Trophoblast cell (in vitro differentiated cells and primary cell): ENCODE results near the gene PCDHB12.

ENCODE experiments used
- DNase-seq, 2 donors: peaks; one replicate each; pipeline ENCODE4 v3.0.0-alpha.2; 2016
- H2AFZ ChIP-seq: 2 replicates; pipeline ENCODE4 v1.6.1; 2013; ENCODE audit warnings: low read length, moderate library complexity, mild to moderate bottlenecking; ENCODE audit not compliant: insufficient read depth, poor library complexity
- H2AK5ac ChIP-seq: 2 replicates; pipeline ENCODE4 v1.6.1; 2013; ENCODE audit warnings: mild to moderate bottlenecking, low read length
- H2BK120ac ChIP-seq: 2 replicates; pipeline ENCODE4 v1.6.1; 2013; ENCODE audit warnings: low read length, mild to moderate bottlenecking, moderate library complexity; ENCODE audit not compliant: insufficient read depth, poor library complexity
- H2BK12ac ChIP-seq: 2 replicates; pipeline ENCODE4 v1.6.1; 2013; ENCODE audit warnings: mild to moderate bottlenecking, low read length, moderate library complexity
- H2BK5ac ChIP-seq: 2 replicates; pipeline ENCODE4 v1.6.1; 2013; ENCODE audit warnings: low read length, low read depth, moderate library complexity, mild to moderate bottlenecking; ENCODE audit not compliant: poor library complexity
- H3K14ac ChIP-seq: 2 replicates; pipeline ENCODE4 v1.6.1; 2013; ENCODE audit warnings: mild to moderate bottlenecking, low read length
- H3K18ac ChIP-seq: 2 replicates; pipeline ENCODE4 v1.6.1; 2013; ENCODE audit warnings: mild to moderate bottlenecking, low read length
- H3K23ac ChIP-seq: 2 replicates; pipeline ENCODE4 v1.6.1; 2013; ENCODE audit warnings: low read length
- H3K27ac ChIP-seq: 2 replicates; pipeline ENCODE4 v1.5.1; 2013; ENCODE audit warnings: low read depth, mild to moderate bottlenecking, inconsistent platforms, low read length, moderate library complexity
- H3K27me3 ChIP-seq: 2 replicates; pipeline ENCODE4 v1.6.1; 2013; ENCODE audit warnings: inconsistent platforms, mild to moderate bottlenecking, low read length, moderate library complexity; ENCODE audit not compliant: insufficient read depth
- H3K36me3 ChIP-seq, 2 experiments: 1 replicate in 1 of 2; 2 replicates in 1 of 2; pipeline ENCODE4 v1.6.1; 2013; ENCODE audit warnings: low read length in 2 of 2, mild to moderate bottlenecking in 2 of 2, moderate library complexity in 1 of 2; ENCODE audit not compliant: insufficient read depth in 2 of 2, control insufficient read depth in 1 of 2
- H3K4ac ChIP-seq: 2 replicates; pipeline ENCODE4 v1.6.1; 2013; ENCODE audit warnings: low read depth, mild to moderate bottlenecking, low read length, moderate library complexity
- H3K4me1 ChIP-seq, 2 experiments: 1 replicate in 1 of 2; 2 replicates in 1 of 2; pipeline ENCODE4 v1.6.1; 2013; ENCODE audit warnings: low read length in 2 of 2, mild to moderate bottlenecking in 2 of 2, moderate library complexity in 1 of 2; ENCODE audit not compliant: insufficient read depth in 2 of 2, control insufficient read depth in 1 of 2
- H3K4me2 ChIP-seq: 2 replicates; pipeline ENCODE4 v1.6.1; 2013; ENCODE audit warnings: inconsistent platforms, mild to moderate bottlenecking, low read length, moderate library complexity
- H3K4me3 ChIP-seq: 2 replicates; pipeline ENCODE4 v1.5.1; 2013; ENCODE audit warnings: mild to moderate bottlenecking, low read depth, low read length, inconsistent platforms
- H3K79me1 ChIP-seq: one replicate; pipeline ENCODE4 v1.6.1; 2013; ENCODE audit warnings: low read length
- H3K79me2 ChIP-seq: 2 replicates; pipeline ENCODE4 v1.6.1; 2013; ENCODE audit warnings: low read length, mild to moderate bottlenecking; ENCODE audit not compliant: control insufficient read depth, insufficient read depth, poor library complexity
- H3K9ac ChIP-seq: 2 replicates; pipeline ENCODE4 v1.6.1; 2013; ENCODE audit warnings: mild to moderate bottlenecking, low read length
- H3K9me3 ChIP-seq: 2 replicates; pipeline ENCODE4 v1.6.1; 2013; ENCODE audit warnings: low read depth, mild to moderate bottlenecking, control low read depth, inconsistent platforms, low read length; ENCODE audit not compliant: insufficient read depth
- H4K12ac ChIP-seq: 2 replicates; pipeline ENCODE4 v1.6.1; 2013; ENCODE audit warnings: low read depth, mild to moderate bottlenecking, low read length, moderate library complexity
- H4K8ac ChIP-seq: 2 replicates; pipeline ENCODE4 v1.6.1; 2013; ENCODE audit warnings: low read depth, mild to moderate bottlenecking, low read length, moderate library complexity
- H4K91ac ChIP-seq: one replicate; pipeline ENCODE4 v1.6.1; 2013; ENCODE audit warnings: low read depth, mild to moderate bottlenecking, low read length, moderate library complexity
- WGBS: extraction: QIAGEN DNeasy Blood & Tissue Kit; methylation state at CpG from one replicate; pipeline ENCODE4 v1.1.7; 2013; ENCODE audit warnings: missing lambda C conversion rate; ENCODE audit not compliant: insufficient read length, insufficient coverage; ENCODE audit errors: extremely low coverage; 5-methylcytosine and 5-hydroxymethylcytosine counted together

PCDHB12 gene

DNA sequence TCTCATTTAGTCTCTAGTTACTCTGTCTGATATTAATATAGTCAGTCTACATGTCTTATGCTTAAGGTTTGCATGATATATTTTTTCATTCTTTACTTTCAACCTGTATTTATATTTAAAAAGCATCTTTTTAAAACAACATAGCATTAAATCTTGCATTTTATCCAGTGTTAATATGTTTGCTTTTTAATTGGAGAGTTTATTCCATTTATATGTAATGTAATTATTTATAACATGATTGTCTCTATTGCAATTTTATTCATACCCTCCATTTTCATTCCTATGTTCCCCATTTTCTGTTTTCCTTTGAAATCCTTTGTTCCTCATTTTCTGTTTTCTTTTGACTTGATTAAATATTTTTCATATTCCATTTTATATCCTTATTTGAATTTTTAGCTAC, 49.9 kb downstream of the PCDHB12 start:
- Histone ChIP-seq H2BK120ac (no peak overlapping the region), H3K79me1 (no peaks in the 10 kb centered on the region), H2BK5ac (no peak overlapping the region), H3K4ac (no peak overlapping the region), H3K36me3 (no peaks in the 10 kb centered on the region), H4K91ac (no peak overlapping the region), H2AFZ (no peak overlapping the region), H2AK5ac (no peak overlapping the region), H3K14ac (no peak overlapping the region), H3K18ac (no peak overlapping the region), H3K4me2 (no peak overlapping the region), H2BK12ac (no peak overlapping the region), H3K4me3 (no peak overlapping the region), H3K23ac (no peak overlapping the region), H3K9me3 (peaks cover 8% of the 10 kb centered on the region), H4K8ac (no peak overlapping the region), H3K27me3 (no peaks in the 10 kb centered on the region), H4K12ac (no peak overlapping the region), H3K79me2 (no peaks in the 10 kb centered on the region), H3K9ac (no peak overlapping the region), H3K27ac (no peak overlapping the region), H3K4me1 (no peaks in the 10 kb centered on the region)
- DNase-seq: no peak

DNA sequence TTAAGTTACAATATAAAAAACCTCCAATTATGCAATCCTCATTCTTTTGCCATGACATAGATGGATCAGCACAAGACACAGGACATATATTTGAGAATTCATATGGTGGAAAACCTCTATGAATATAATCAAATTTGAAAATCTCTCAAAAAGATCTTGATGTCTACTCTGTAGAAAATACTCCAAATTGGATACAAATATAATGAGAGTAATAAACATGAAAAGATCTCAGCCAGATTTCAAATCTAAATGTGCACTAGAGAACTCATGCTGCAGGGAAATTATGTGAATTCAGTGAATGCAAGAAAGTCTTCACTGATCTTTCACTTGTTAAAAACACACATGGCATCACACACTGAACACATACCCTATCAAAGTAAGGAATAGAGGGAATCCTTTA, 50.4 kb downstream of the PCDHB12 start:
- Histone ChIP-seq H3K18ac (no peak overlapping the region), H2BK12ac (no peak overlapping the region), H4K8ac (no peak overlapping the region), H3K4me3 (no peak overlapping the region), H3K4me1 (no peaks in the 10 kb centered on the region), H3K27me3 (no peaks in the 10 kb centered on the region), H2BK120ac (no peak overlapping the region), H3K23ac (no peak overlapping the region), H3K79me2 (no peaks in the 10 kb centered on the region), H3K14ac (no peak overlapping the region), H3K4me2 (no peak overlapping the region), H2AFZ (no peak overlapping the region), H3K4ac (no peak overlapping the region), H4K12ac (no peak overlapping the region), H3K9me3 (peaks cover 8% of the 10 kb centered on the region), H4K91ac (no peak overlapping the region), H2AK5ac (no peak overlapping the region), H3K9ac (no peak overlapping the region), H3K27ac (no peak overlapping the region), H2BK5ac (no peak overlapping the region), H3K79me1 (no peaks in the 10 kb centered on the region), H3K36me3 (no peaks in the 10 kb centered on the region)
- no peak for DNase-seq

GRCh38 chr5:141260458-141261237, 52.1 kb downstream of the PCDHB12 start:
- Histone ChIP-seq H4K8ac (no peak overlapping the region), H3K9ac (no peak overlapping the region), H3K27ac (no peak overlapping the region), H3K23ac (no peak overlapping the region), H2BK5ac (no peak overlapping the region), H2AFZ (no peak overlapping the region), H3K9me3 (peaks cover 8% of the 10 kb centered on the region), H3K36me3 (no peaks in the 10 kb centered on the region), H4K91ac (no peak overlapping the region), H3K4me2 (no peak overlapping the region), H2BK12ac (no peak overlapping the region), H3K79me2 (no peaks in the 10 kb centered on the region), H3K4me3 (no peak overlapping the region), H3K79me1 (no peaks in the 10 kb centered on the region), H2AK5ac (no peak overlapping the region), H3K4me1 (no peaks in the 10 kb centered on the region), H2BK120ac (no peak overlapping the region), H3K4ac (no peak overlapping the region), H3K27me3 (no peaks in the 10 kb centered on the region), H3K14ac (no peak overlapping the region), H3K18ac (no peak overlapping the region), H4K12ac (no peak overlapping the region)
- WGBS: no CpG with 5 or more reads among the region's 5 CpGs
- no peak for DNase-seq

- no peak for DNase-seq
- H3K4ac ChIP-seq: no peak overlapping the region
- H3K23ac ChIP-seq: no peak overlapping the region
- no peaks in the 10 kb centered on the region for H3K79me2 ChIP-seq
- no peak overlapping the region for H2AK5ac ChIP-seq
- no peak overlapping the region for H3K27ac ChIP-seq
- no peak overlapping the region for H4K91ac ChIP-seq
- no peak overlapping the region for H2BK120ac ChIP-seq
- no peak overlapping the region for H3K18ac ChIP-seq
- no peak overlapping the region for H4K12ac ChIP-seq
- no peak overlapping the region for H3K4me3 ChIP-seq
- no CpG with 5 or more reads among the region's 1 CpG for WGBS
- H2BK5ac ChIP-seq: no peak overlapping the region
- no peak overlapping the region for H2BK12ac ChIP-seq
- no peaks in the 10 kb centered on the region for H3K36me3 ChIP-seq
- H3K4me2 ChIP-seq: no peak overlapping the region
- no peaks in the 10 kb centered on the region for H3K4me1 ChIP-seq
- peaks cover 8% of the 10 kb centered on the region for H3K9me3 ChIP-seq
- H3K27me3 ChIP-seq: no peaks in the 10 kb centered on the region
- H2AFZ ChIP-seq: no peak overlapping the region
- H4K8ac ChIP-seq: no peak overlapping the region
- H3K9ac ChIP-seq: no peak overlapping the region
- H3K79me1 ChIP-seq: no peaks in the 10 kb centered on the region
- H3K14ac ChIP-seq: no peak overlapping the region
Measured at GRCh38 chr5:141261238-141261546, 52.7 kb downstream of the PCDHB12 start.
